ENCODE results near the gene BUD31. TPM values are rescaled to one million over a fixed set of nuclear protein-coding genes. Genes with fewer than 3 reads are reported as not detected.

BUD31 gene
- total RNA-seq, 1 experiment from 2014 or later, result 104 TPM

DNA sequence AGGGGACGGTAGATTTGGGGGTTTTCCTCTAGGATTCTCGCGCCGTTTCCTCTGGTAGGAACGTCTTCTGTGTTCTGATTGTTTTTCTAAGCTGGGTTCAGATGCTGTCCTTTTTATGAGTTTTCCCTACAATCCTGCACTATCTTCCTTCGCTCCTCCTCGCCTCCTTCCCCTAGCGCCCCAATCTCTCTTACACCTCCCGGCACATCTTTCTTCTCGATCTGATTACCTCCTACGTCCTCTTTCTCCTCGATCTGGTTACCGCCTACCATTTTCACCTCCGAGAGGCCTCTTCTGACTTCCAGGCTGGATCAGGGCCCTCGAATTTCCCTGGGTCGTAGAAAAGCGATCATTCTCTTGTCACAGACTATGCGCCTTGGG lies 413 bp downstream of the BUD31 start:
- H3K79me1 ChIP-seq (ENCODE audit: insufficient read depth, low read depth, low read length, poor library complexity, severe bottlenecking), result peaks cover 12% of the 10 kb centered on the region
- H3K27ac ChIP-seq (ENCODE audit: insufficient read length, low read depth, low read length), result peak overlapping the region; percentile 94
- no peaks in the 10 kb centered on the region for H3K27me3 ChIP-seq (ENCODE audit: insufficient read depth, low read length)
- no peak overlapping the region for H3T11ph ChIP-seq (ENCODE audit: low read length)
- H3K9me3 Mint-ChIP-seq, result no peaks in the 10 kb centered on the region
- H3K27ac Mint-ChIP-seq, result peak overlapping the region; percentile 96 to 99 (median 98)
- H3K9me3 ChIP-seq (ENCODE audit: control insufficient read depth, low read depth, low read length), result no peaks in the 10 kb centered on the region
- H3K4me3 Mint-ChIP-seq, result peak overlapping the region; percentile 95 to 96
- H2AFZ ChIP-seq (ENCODE audit: low read length), result no peak overlapping the region
- no peak overlapping the region for H3K23ac ChIP-seq (ENCODE audit: insufficient read length, low read depth, low read length)
- H3K18ac ChIP-seq (ENCODE audit: insufficient read length, low read depth, low read length), result peak overlapping the region; percentile 69
- no peak overlapping the region for H2AK5ac ChIP-seq (ENCODE audit: insufficient read length, low read length)
- peaks cover 34% of the 10 kb centered on the region for H3K79me2 ChIP-seq (ENCODE audit: insufficient read depth, low read length)
- no peak overlapping the region for H2BK12ac ChIP-seq (ENCODE audit: insufficient read length, low read depth, low read length)
- peaks cover 16% of the 10 kb centered on the region for H3K23me2 ChIP-seq (ENCODE audit: insufficient read length, low read depth, low read length, poor library complexity, severe bottlenecking)
- no peak overlapping the region for H4K5ac ChIP-seq (ENCODE audit: insufficient read length, low read depth, low read length)
- H4K20me1 ChIP-seq (ENCODE audit: control insufficient read depth, insufficient read depth, insufficient read length), result no peaks in the 10 kb centered on the region
- H2BK120ac ChIP-seq (ENCODE audit: low read depth, low read length, poor library complexity, severe bottlenecking), result no peak overlapping the region
- H3K56ac ChIP-seq (ENCODE audit: insufficient read length, low read depth, low read length), result no peak overlapping the region
- no peak for DNase-seq
- H2BK5ac ChIP-seq (ENCODE audit: insufficient read length, low read length), result no peak overlapping the region
- H3K4me1 ChIP-seq (ENCODE audit: insufficient read depth, low read length), result no peaks in the 10 kb centered on the region
- no peak overlapping the region for H2BK20ac ChIP-seq (ENCODE audit: low read depth, low read length, poor library complexity, severe bottlenecking)
- no peak overlapping the region; the same call in 1 of the 2 replicates for H3K4ac ChIP-seq (ENCODE audit: low read depth, low read length)
- no CpG with 5 or more reads among the region's 18 CpGs for WGBS (ENCODE audit: extremely low coverage, insufficient read length, low lambda C conversion rate)
- H2BK15ac ChIP-seq (ENCODE audit: low read depth, low read length), result no peak overlapping the region
- TF ChIP-seq, protein P1, sequence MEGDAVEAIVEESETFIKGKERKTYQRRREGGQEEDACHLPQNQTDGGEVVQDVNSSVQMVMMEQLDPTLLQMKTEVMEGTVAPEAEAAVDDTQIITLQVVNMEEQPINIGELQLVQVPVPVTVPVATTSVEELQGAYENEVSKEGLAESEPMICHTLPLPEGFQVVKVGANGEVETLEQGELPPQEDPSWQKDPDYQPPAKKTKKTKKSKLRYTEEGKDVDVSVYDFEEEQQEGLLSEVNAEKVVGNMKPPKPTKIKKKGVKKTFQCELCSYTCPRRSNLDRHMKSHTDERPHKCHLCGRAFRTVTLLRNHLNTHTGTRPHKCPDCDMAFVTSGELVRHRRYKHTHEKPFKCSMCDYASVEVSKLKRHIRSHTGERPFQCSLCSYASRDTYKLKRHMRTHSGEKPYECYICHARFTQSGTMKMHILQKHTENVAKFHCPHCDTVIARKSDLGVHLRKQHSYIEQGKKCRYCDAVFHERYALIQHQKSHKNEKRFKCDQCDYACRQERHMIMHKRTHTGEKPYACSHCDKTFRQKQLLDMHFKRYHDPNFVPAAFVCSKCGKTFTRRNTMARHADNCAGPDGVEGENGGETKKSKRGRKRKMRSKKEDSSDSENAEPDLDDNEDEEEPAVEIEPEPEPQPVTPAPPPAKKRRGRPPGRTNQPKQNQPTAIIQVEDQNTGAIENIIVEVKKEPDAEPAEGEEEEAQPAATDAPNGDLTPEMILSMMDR (conservative IDR thresholded peaks at IDR 0.05), result no peak
- peak overlapping the region; percentile 83 for H3K9ac ChIP-seq (ENCODE audit: extremely low read depth, insufficient read length, low read length)
- H4K91ac ChIP-seq (ENCODE audit: insufficient read length, low read depth, low read length), result no peak overlapping the region
- no peaks in the 10 kb centered on the region for H3K27me3 Mint-ChIP-seq (ENCODE audit: low read depth)
- no peak overlapping the region for H4K8ac ChIP-seq (replicated peaks; ENCODE audit: insufficient read length, low read depth, low read length)
- H3K4me1 Mint-ChIP-seq, result peaks cover 19 to 23% of the 10 kb centered on the region in 2 experiments
- peak overlapping the region; percentile 88 for H3K14ac ChIP-seq (ENCODE audit: insufficient read depth, low read length)
- peaks cover 32 to 58% (median 49%) of the 10 kb centered on the region in 3 experiments; a peak in 6 of 7 replicates for H3K36me3 Mint-ChIP-seq (ENCODE audit: insufficient read depth in 1 of 3, low read depth in 3 of 3)
- peak overlapping the region; percentile 91 for H3K4me2 ChIP-seq (ENCODE audit: insufficient read depth, insufficient read length, low read length)

Measured in H9 (cell line).